ENCODE results near the gene ASIC2.

DNA sequence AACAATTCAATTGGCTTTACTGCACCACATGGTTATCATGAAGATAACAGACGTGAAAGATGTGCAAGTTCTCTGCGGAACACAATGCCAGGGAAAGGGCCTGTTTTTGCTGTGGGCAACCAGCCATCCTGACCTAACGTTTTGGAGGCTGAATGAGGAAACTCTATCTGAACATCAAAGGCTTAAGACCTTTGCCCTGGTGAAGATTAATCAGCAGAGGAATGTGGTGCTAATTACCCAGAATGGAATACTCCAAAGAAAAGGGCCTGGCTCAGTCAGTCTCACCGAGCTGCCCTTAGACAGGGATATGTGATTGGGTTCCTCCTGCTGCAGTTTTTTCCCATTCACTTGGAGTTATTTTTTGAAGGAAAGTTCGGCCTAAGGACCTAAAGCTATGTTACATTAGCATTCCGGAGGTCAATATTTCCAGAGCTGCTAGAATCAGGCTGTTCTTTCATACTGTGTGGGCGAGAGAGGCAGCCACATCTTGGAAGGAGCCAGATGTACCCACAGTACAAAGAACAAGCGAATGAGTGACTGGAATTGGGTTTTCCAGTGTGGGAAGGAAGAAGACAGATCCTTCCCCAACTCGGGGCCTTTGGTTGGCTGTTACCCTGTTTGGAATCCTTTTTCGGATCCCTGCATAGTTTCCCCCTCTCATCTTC lies 15.5 kb downstream of the ASIC2 start:
- TF ChIP-seq GATA2 (IDR thresholded peaks at IDR 0.05; ENCODE audit: low read depth, low read length), result no peak
- no peak for TF ChIP-seq GATA3 (IDR thresholded peaks at IDR 0.05; ENCODE audit: low read depth, low read length)

Data from SH-SY5Y (cell line).